PFSK-1 (cell line): Measurements from ENCODE around the gene PCBP3.

Experiments used
- FOXP2 ChIP-seq: optimal IDR thresholded peaks from 2 replicates; pipeline ENCODE3; 2011; ENCODE audit warnings: borderline replicate concordance, control low read depth, inconsistent platforms; ENCODE audit not compliant: insufficient read depth; ENCODE audit errors: extremely low read length, extremely low read depth
- POLR2AphosphoS5 ChIP-seq: IDR thresholded peaks from 2 replicates; pipeline ENCODE4 v1.6.1; 2012; ENCODE audit warnings: low read depth, mild to moderate bottlenecking, control low read depth, low read length, moderate library complexity
- SIN3A ChIP-seq: IDR thresholded peaks from 2 replicates; pipeline ENCODE4 v1.6.1; 2012; ENCODE audit warnings: mild to moderate bottlenecking, low read length, moderate library complexity, borderline replicate concordance; ENCODE audit not compliant: insufficient read depth
- TAF1 ChIP-seq: IDR thresholded peaks from 2 replicates; pipeline ENCODE4 v1.6.1; 2012; ENCODE audit warnings: low read length, control low read depth, borderline replicate concordance; ENCODE audit not compliant: insufficient read depth

- TF ChIP-seq SIN3A (no peak), POLR2AphosphoS5 (no peak), TAF1 (no peak), FOXP2 (no peak)
These were observed 112.5 kb downstream of the PCBP3 start for GRCh38 chr21:45756029-45756428.
